ENCODE results near the gene RASA3. TPM values are rescaled to one million over a fixed set of nuclear protein-coding genes. Genes with fewer than 3 reads are reported as not detected.
A peak's percentile ranks its signal among the peaks of the same experiment; 100 is the strongest.
"Not testable (repeated sequence)": the region's sequence is repeated elsewhere in the genome, so short reads cannot be mapped to it uniquely, and the experiment has no call there.

Gene RASA3
- total RNA-seq, 2 donors from 2014 or later = 28.8 to 30.1 TPM

GRCh38 chr13:114130131-114130836 lies 2.1 kb downstream of the RASA3 start:
- DNase-seq (ENCODE audit: low spot score) = no peak
- intact Hi-C loops (cut with DNase I) = no loop called here

- intact Hi-C loops (cut with DNase I) = loop anchor here (5.0 to 10.0 kb wide), 2 partner anchors 62 to 95 kb away; no protein-coding TSS in a partner anchor
- DNase-seq (ENCODE audit: low spot score) = peak; percentile 73
Observed at GRCh38 chr13:114129649-114130062, 2.8 kb downstream of the RASA3 start.

GRCh38 chr13:114128624-114129522 lies 3.5 kb downstream of the RASA3 start:
- DNase-seq (ENCODE audit: low spot score) = peak; percentile 95

GRCh38 chr13:114128348-114128623 lies 4.1 kb downstream of the RASA3 start:
- DNase-seq (ENCODE audit: low spot score) = no peak
- intact Hi-C loops (cut with DNase I) = loop anchor here (5.0 to 10.0 kb wide), 2 partner anchors 61 to 93 kb away; no protein-coding TSS in a partner anchor

More at GRCh38 chr13:114128624-114129522, 3.5 kb downstream of the RASA3 start:
- intact Hi-C loops (cut with DNase I) = loop anchor here (5.0 to 10.0 kb wide), 2 partner anchors 62 to 94 kb away; no protein-coding TSS in a partner anchor

- intact Hi-C loops (cut with DNase I) = loop anchor here (5.0 to 10.0 kb wide), 2 partner anchors 60 to 93 kb away; no protein-coding TSS in a partner anchor
- no peak for DNase-seq (ENCODE audit: low spot score)
Observed at GRCh38 chr13:114127473-114128347, 4.7 kb downstream of the RASA3 start.

GRCh38 chr13:114126789-114127472 lies 5.5 kb downstream of the RASA3 start:
- intact Hi-C loops (cut with DNase I) = loop anchor here (5.0 to 10.0 kb wide), 2 partner anchors 60 to 92 kb away; no protein-coding TSS in a partner anchor
- no peak for DNase-seq (ENCODE audit: low spot score)

- not testable (repeated sequence) for DNase-seq (ENCODE audit: low spot score)
- intact Hi-C loops (cut with DNase I) = loop anchor here (5.0 to 10.0 kb wide), 2 partner anchors 59 to 91 kb away; no protein-coding TSS in a partner anchor
Observed at GRCh38 chr13:114126086-114126485, 6.3 kb downstream of the RASA3 start.

GRCh38 chr13:114125589-114125988 lies 6.8 kb downstream of the RASA3 start:
- intact Hi-C loops (cut with DNase I) = loop anchor here (5.0 to 10.0 kb wide), 2 partner anchors 58 to 91 kb away; no protein-coding TSS in a partner anchor
- no peak for DNase-seq (ENCODE audit: low spot score)

- intact Hi-C loops (cut with DNase I) = loop anchor here (5.0 to 10.0 kb wide), 2 partner anchors 58 to 90 kb away; no protein-coding TSS in a partner anchor
- no peak for DNase-seq (ENCODE audit: low spot score)
Observed at GRCh38 chr13:114124921-114125320, 7.5 kb downstream of the RASA3 start.

GRCh38 chr13:114124431-114124830 lies 8.0 kb downstream of the RASA3 start:
- intact Hi-C loops (cut with DNase I) = loop anchor here in 1 of 2 donors (10.0 kb wide), 1 partner anchor 90 kb away; no protein-coding TSS in a partner anchor
- DNase-seq (ENCODE audit: low spot score) = no peak

GRCh38 chr13:114123876-114124275 lies 8.5 kb downstream of the RASA3 start:
- intact Hi-C loops (cut with DNase I) = loop anchor here in 1 of 2 donors (10.0 kb wide), 1 partner anchor 89 kb away; no protein-coding TSS in a partner anchor
- DNase-seq (ENCODE audit: low spot score) = no peak

- intact Hi-C loops (cut with DNase I) = loop anchor here in 1 of 2 donors (10.0 kb wide), 1 partner anchor 89 kb away; no protein-coding TSS in a partner anchor
- no peak for DNase-seq (ENCODE audit: low spot score)
Observed at GRCh38 chr13:114123448-114123847, 9.0 kb downstream of the RASA3 start.

- DNase-seq (ENCODE audit: low spot score) = no peak
- intact Hi-C loops (cut with DNase I) = loop anchor here in 1 of 2 donors (10.0 kb wide), 1 partner anchor 88 kb away; no protein-coding TSS in a partner anchor
Observed at GRCh38 chr13:114122591-114123211, 9.7 kb downstream of the RASA3 start.

- intact Hi-C loops (cut with DNase I) = loop anchor here in 1 of 2 donors (10.0 kb wide), 1 partner anchor 87 kb away; no protein-coding TSS in a partner anchor
- no peak for DNase-seq (ENCODE audit: low spot score)
Observed at GRCh38 chr13:114122127-114122511, 10.3 kb downstream of the RASA3 start.

GRCh38 chr13:114121496-114122126 lies 10.8 kb downstream of the RASA3 start:
- DNase-seq (ENCODE audit: low spot score) = no peak
- intact Hi-C loops (cut with DNase I) = loop anchor here in 1 of 2 donors (10.0 kb wide), 1 partner anchor 87 kb away; no protein-coding TSS in a partner anchor

GRCh38 chr13:114121031-114121430 lies 11.4 kb downstream of the RASA3 start:
- intact Hi-C loops (cut with DNase I) = loop anchor here in 1 of 2 donors (10.0 kb wide), 1 partner anchor 86 kb away; no protein-coding TSS in a partner anchor
- DNase-seq (ENCODE audit: low spot score) = no peak

- no peak for DNase-seq (ENCODE audit: low spot score)
- intact Hi-C loops (cut with DNase I) = loop anchor here in 1 of 2 donors (10.0 kb wide), 1 partner anchor 86 kb away; no protein-coding TSS in a partner anchor
Observed at GRCh38 chr13:114120591-114121011, 11.8 kb downstream of the RASA3 start.

Measured in posterior vena cava (tissue), 2 donors.